Neural crest cell (in vitro differentiated cells): ENCODE data around the gene PCDHGA7. TPM values are rescaled to one million over a fixed set of nuclear protein-coding genes. Genes with fewer than 3 reads are reported as not detected.

Experiments
- DNase-seq: peaks from one replicate; pipeline ENCODE4 v3.0.0; 2021; ENCODE audit warnings: low read depth, mixed read lengths, low spot score
- H3K27ac Mint-ChIP-seq: one replicate; pipeline ENCODE4 v1.8.0; 2021; ENCODE audit warnings: mild to moderate bottlenecking, mixed read lengths; ENCODE audit not compliant: unreplicated experiment
- H3K27me3 Mint-ChIP-seq: 2 replicates; pipeline ENCODE4 v1.8.0; 2021; ENCODE audit warnings: low read depth, mild to moderate bottlenecking, mixed read lengths
- H3K36me3 Mint-ChIP-seq: 2 replicates; pipeline ENCODE4 v1.8.0; 2021; ENCODE audit warnings: low read depth, mild to moderate bottlenecking, mixed read lengths
- H3K4me1 Mint-ChIP-seq: 2 replicates; pipeline ENCODE4 v1.8.0; 2021; ENCODE audit warnings: mixed read lengths
- H3K4me3 Mint-ChIP-seq: one replicate; pipeline ENCODE4 v1.8.0; 2021; ENCODE audit warnings: mild to moderate bottlenecking, mixed read lengths
- H3K9me3 Mint-ChIP-seq: 2 replicates; pipeline ENCODE4 v1.8.0; 2021; ENCODE audit warnings: mixed read lengths
- total RNA-seq: library from RNA; stranded (reverse); gene quantifications from 2 replicates; pipeline ENCODE4 v1.2.1, GENCODE V29; 2021
- TF ChIP-seq, protein P1 (sequence below): fragments of 200-600 bp; sonication (generic); conservative IDR thresholded peaks from 2 replicates; pipeline ENCODE4 v1.5.0; 2021; ENCODE audit warnings: antibody characterized with exemption, mild to moderate bottlenecking

PCDHGA7 gene
- total RNA-seq, 1 donor from 2014 or later = 0.37 TPM

DNA sequence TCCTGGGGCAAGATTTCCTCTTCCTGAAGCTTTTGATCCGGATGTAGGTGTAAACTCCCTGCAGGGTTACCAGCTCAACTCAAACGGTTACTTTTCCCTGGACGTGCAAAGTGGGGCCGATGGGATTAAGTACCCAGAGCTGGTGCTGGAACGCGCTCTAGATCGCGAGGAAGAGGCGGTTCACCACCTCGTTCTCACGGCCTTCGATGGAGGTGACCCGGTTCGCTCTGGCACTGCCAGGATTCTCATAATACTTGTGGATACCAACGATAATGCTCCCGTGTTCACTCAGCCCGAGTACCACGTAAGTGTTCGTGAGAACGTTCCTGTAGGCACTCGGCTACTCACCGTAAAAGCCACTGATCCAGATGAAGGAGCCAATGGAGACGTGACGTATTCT, 26.9 kb upstream of the PCDHGA7 start:
- H3K36me3 Mint-ChIP-seq = peaks cover 37% of the 10 kb centered on the region
- H3K27ac Mint-ChIP-seq = no peak overlapping the region
- peaks cover 19% of the 10 kb centered on the region for H3K9me3 Mint-ChIP-seq
- no peak for DNase-seq
- H3K4me1 Mint-ChIP-seq = no peaks in the 10 kb centered on the region
- H3K27me3 Mint-ChIP-seq = no peaks in the 10 kb centered on the region
- TF ChIP-seq, protein P1, sequence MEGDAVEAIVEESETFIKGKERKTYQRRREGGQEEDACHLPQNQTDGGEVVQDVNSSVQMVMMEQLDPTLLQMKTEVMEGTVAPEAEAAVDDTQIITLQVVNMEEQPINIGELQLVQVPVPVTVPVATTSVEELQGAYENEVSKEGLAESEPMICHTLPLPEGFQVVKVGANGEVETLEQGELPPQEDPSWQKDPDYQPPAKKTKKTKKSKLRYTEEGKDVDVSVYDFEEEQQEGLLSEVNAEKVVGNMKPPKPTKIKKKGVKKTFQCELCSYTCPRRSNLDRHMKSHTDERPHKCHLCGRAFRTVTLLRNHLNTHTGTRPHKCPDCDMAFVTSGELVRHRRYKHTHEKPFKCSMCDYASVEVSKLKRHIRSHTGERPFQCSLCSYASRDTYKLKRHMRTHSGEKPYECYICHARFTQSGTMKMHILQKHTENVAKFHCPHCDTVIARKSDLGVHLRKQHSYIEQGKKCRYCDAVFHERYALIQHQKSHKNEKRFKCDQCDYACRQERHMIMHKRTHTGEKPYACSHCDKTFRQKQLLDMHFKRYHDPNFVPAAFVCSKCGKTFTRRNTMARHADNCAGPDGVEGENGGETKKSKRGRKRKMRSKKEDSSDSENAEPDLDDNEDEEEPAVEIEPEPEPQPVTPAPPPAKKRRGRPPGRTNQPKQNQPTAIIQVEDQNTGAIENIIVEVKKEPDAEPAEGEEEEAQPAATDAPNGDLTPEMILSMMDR = no peak
- no peak overlapping the region for H3K4me3 Mint-ChIP-seq

DNA sequence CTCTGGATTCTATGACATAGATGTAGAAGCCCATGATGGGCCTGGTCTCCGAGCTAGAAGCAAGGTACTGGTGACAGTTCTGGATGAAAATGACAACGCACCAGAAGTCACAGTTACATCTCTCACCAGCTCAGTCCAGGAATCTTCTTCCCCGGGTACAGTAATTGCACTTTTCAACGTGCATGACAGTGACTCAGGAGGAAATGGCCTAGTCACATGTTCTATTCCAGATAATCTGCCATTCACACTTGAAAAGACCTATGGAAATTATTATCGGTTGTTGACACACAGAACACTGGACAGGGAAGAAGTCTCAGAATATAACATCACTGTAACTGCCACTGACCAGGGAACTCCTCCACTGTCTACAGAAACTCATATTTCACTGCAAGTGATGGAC, 26.4 kb upstream of the PCDHGA7 start:
- H3K9me3 Mint-ChIP-seq = peaks cover 20% of the 10 kb centered on the region
- TF ChIP-seq, protein P1 = no peak
- no peaks in the 10 kb centered on the region for H3K4me1 Mint-ChIP-seq
- H3K27ac Mint-ChIP-seq = no peak overlapping the region
- no peaks in the 10 kb centered on the region for H3K27me3 Mint-ChIP-seq
- peaks cover 42% of the 10 kb centered on the region for H3K36me3 Mint-ChIP-seq
- H3K4me3 Mint-ChIP-seq = no peak overlapping the region
- no peak for DNase-seq

DNA sequence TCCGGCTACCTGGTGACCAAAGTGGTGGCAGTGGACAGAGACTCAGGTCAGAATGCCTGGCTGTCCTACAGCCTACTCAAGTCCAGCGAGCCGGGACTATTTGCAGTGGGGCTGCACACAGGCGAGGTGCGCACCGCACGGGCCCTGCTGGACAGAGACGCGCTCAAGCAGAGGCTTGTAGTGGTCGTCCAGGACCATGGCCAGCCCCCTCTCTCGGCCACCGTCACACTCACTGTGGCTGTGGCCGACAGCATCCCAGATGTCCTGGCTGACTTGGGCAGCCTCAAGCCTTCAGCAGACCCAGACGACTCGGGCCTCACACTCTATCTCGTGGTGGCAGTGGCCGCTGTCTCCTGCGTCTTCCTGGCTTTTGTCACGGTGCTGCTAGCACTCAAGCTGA, 25.6 kb upstream of the PCDHGA7 start:
- TF ChIP-seq, protein P1 = no peak
- Mint-ChIP-seq H3K27ac (no peak overlapping the region), H3K27me3 (no peaks in the 10 kb centered on the region), H3K36me3 (peaks cover 44% of the 10 kb centered on the region), H3K9me3 (peaks cover 20% of the 10 kb centered on the region), H3K4me1 (no peaks in the 10 kb centered on the region), H3K4me3 (no peak overlapping the region)
- DNase-seq = no peak

DNA sequence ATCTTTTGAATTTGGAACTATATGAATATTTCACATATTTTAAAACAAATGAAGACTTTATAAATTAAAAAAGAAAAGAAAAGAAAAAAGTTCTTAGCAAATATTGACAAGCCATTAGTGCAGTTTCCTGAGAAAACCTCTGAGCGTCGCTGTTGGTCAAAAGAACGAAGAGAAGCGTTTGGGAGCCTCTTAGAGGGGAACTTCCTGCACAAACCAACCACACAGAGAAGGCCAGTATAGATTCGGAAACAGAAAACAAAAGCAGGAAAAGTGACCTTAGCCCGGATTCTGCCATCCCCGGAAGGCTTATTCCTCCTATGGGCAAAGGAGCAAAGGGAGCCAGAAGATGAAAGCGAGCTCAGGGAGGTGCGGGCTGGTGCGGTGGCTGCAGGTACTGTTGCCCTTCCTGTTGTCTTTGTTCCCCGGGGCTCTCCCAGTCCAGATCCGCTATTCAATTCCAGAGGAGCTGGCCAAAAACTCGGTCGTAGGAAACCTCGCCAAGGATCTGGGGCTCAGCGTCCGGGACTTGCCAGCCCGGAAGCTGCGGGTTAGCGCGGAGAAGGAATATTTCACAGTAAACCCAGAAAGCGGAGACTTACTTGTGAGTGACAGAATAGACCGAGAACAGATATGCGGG, 22.6 kb upstream of the PCDHGA7 start, which contains the start of gene PCDHGB2:
TSS of gene PCDHGB2 (plus strand) at position 205 of the 637 bp plus-strand sequence. CDS start at position 347, 142 bp downstream.
- DNase-seq = no peak
- H3K9me3 Mint-ChIP-seq = peaks cover 19% of the 10 kb centered on the region
- H3K27ac Mint-ChIP-seq = no peak within 1 kb of the TSS
- TF ChIP-seq, protein P1 = peak; percentile 31
- H3K27me3 Mint-ChIP-seq = no peaks in the 10 kb centered on the region
- no peaks in the 10 kb centered on the region for H3K4me1 Mint-ChIP-seq
- H3K36me3 Mint-ChIP-seq = peaks cover 47% of the 10 kb centered on the region
- no peak within 1 kb of the TSS for H3K4me3 Mint-ChIP-seq

DNA sequence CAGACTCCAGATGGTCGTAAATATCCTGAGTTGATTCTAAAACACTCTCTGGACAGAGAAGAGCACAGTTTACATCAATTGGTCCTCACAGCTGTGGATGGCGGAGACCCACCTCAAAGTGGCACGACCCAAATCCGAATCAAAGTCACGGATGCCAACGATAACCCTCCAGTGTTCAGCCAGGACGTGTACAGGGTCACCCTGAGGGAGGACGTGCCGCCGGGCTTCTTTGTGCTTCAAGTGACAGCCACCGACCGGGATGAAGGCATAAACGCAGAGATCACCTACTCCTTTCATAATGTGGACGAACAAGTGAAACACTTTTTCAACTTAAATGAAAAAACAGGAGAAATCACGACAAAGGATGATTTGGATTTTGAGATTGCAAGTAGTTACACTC, 21.9 kb upstream of the PCDHGA7 start:
- no peak for DNase-seq
- Mint-ChIP-seq H3K27me3 (no peaks in the 10 kb centered on the region), H3K36me3 (peaks cover 54% of the 10 kb centered on the region), H3K4me3 (no peak overlapping the region), H3K27ac (no peak overlapping the region), H3K9me3 (peaks cover 24% of the 10 kb centered on the region), H3K4me1 (no peaks in the 10 kb centered on the region)
- TF ChIP-seq, protein P1 = no peak
